Measurements from ENCODE around the gene SCN3B.

SCN3B gene

DNA sequence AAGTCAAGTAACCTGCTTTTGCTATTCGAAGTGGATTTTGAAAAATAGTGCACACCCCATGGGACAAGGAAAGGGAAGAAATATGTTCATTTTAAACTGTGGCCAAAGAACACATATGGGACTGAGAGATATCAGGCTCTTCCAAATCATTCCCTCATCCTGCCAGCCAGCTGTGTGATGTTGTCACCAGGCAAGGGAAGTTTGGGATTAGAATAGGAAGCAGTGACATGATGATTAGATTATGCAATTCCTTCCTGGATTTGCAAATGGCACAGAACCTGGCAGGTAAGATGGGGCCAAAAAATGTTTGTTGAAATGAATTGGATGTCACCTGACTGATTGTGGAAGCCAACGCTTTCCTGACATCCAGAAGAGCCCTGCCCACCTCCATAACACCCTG lies 4.9 kb upstream of the SCN3B start:
- no peak for DNase-seq (ENCODE audit: low read depth)
- H3K9me3 ChIP-seq (ENCODE audit: control insufficient read depth, low read length): no peaks in the 10 kb centered on the region
- no peaks in the 10 kb centered on the region for H3K36me3 ChIP-seq (ENCODE audit: control insufficient read depth, insufficient read depth, low read length, severe bottlenecking)
- H3K4me3 ChIP-seq (ENCODE audit: low read length): no peak overlapping the region
- peaks cover 32% of the 10 kb centered on the region for H3K27me3 ChIP-seq (replicated peaks; ENCODE audit: control insufficient read depth, insufficient read depth, low read length)
- no peak overlapping the region for H3K9ac ChIP-seq (ENCODE audit: low read length)
- peaks cover 5% of the 10 kb centered on the region for H3K4me1 ChIP-seq (ENCODE audit: control insufficient read depth, insufficient read depth, low read length)

DNA sequence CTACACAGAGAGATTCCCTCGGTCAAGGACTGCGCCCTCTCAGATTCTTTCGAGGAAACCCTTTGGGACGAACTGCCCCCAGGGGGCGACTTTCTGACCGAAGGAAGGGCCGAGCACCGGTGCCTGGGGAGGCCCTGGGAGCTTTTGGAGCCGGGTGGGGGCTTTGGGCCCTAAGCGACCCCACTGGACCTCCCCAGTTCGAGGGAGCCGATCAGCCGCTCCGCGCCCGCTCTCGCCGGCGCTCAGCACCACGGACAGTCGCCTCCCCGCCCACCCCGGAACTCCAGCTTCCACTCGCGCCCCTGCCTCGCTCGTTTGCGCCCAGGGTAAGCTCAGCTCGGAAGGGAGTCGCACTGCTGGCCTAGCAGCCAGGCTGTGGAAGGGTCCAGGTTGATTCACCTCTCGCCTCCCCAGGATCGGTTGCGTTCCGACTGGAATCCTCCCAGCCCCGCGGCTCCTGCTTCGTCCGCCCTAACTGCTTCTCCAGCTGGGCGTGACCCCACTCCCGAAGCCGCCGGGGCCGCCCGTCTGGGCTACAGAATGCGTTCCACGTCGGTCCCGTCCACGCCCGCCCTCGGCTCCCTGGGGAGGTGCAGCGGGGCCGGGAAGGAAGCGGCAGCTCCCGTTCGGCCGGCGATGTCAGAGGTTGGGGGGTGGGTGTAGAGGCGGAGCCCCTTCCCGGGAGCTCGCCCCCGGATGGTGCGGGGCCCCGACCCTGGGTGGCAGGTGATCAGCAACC lies 428 bp downstream of the SCN3B start:
- Histone ChIP-seq H3K4me3 (ENCODE audit: low read length) (peak overlapping the region; percentile 84), H3K27me3 (replicated peaks; ENCODE audit: control insufficient read depth, insufficient read depth, low read length) (peaks cover 50% of the 10 kb centered on the region), H3K4me1 (ENCODE audit: control insufficient read depth, insufficient read depth, low read length) (peaks cover 5% of the 10 kb centered on the region), H3K36me3 (ENCODE audit: control insufficient read depth, insufficient read depth, low read length, severe bottlenecking) (no peaks in the 10 kb centered on the region), H3K9me3 (ENCODE audit: control insufficient read depth, low read length) (peaks cover 3% of the 10 kb centered on the region), H3K9ac (ENCODE audit: low read length) (no peak overlapping the region)
- peak; percentile 77 for DNase-seq (ENCODE audit: low read depth)

DNA sequence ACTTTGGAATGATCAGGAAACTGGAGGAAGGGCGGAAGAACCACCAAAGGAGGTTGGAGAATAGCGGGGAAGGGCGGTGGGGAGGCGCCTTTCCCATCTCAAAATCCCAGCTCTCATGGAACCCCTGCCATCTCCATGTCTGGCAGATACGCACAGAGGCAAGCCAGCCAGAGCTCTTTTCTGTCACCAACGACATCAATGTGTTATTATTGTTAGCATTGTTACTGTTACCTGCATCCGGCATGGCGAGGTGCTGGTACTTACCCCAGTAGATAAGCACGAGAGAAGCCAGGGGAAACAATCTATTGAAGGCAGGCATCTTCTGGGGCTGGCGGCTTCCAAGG lies 969 bp downstream of the SCN3B start:
- Histone ChIP-seq H3K9ac (ENCODE audit: low read length) (no peak overlapping the region), H3K4me3 (ENCODE audit: low read length) (no peak overlapping the region), H3K4me1 (ENCODE audit: control insufficient read depth, insufficient read depth, low read length) (peaks cover 5% of the 10 kb centered on the region), H3K36me3 (ENCODE audit: control insufficient read depth, insufficient read depth, low read length, severe bottlenecking) (no peaks in the 10 kb centered on the region), H3K27me3 (replicated peaks; ENCODE audit: control insufficient read depth, insufficient read depth, low read length) (peaks cover 48% of the 10 kb centered on the region), H3K9me3 (ENCODE audit: control insufficient read depth, low read length) (peaks cover 3% of the 10 kb centered on the region)
- no peak for DNase-seq (ENCODE audit: low read depth)

GRCh38 chr11:123652599-123652998 lies 1.8 kb downstream of the SCN3B start:
- H3K27me3 ChIP-seq (replicated peaks; ENCODE audit: control insufficient read depth, insufficient read depth, low read length): peaks cover 48% of the 10 kb centered on the region
- H3K36me3 ChIP-seq (ENCODE audit: control insufficient read depth, insufficient read depth, low read length, severe bottlenecking): no peaks in the 10 kb centered on the region
- DNase-seq (ENCODE audit: low read depth): no peak
- no peak overlapping the region for H3K9ac ChIP-seq (ENCODE audit: low read length)
- peaks cover 3% of the 10 kb centered on the region for H3K9me3 ChIP-seq (ENCODE audit: control insufficient read depth, low read length)
- no peak overlapping the region for H3K4me3 ChIP-seq (ENCODE audit: low read length)
- H3K4me1 ChIP-seq (ENCODE audit: control insufficient read depth, insufficient read depth, low read length): peaks cover 5% of the 10 kb centered on the region

GRCh38 chr11:123650901-123651300 lies 3.5 kb downstream of the SCN3B start:
- DNase-seq (ENCODE audit: low read depth): no peak
- Histone ChIP-seq H3K27me3 (replicated peaks; ENCODE audit: control insufficient read depth, insufficient read depth, low read length) (peaks cover 61% of the 10 kb centered on the region), H3K4me3 (ENCODE audit: low read length) (no peak overlapping the region), H3K9me3 (ENCODE audit: control insufficient read depth, low read length) (peaks cover 3% of the 10 kb centered on the region), H3K36me3 (ENCODE audit: control insufficient read depth, insufficient read depth, low read length, severe bottlenecking) (no peaks in the 10 kb centered on the region), H3K9ac (ENCODE audit: low read length) (no peak overlapping the region), H3K4me1 (ENCODE audit: control insufficient read depth, insufficient read depth, low read length) (peaks cover 5% of the 10 kb centered on the region)

- Histone ChIP-seq H3K4me3 (ENCODE audit: low read length) (no peak overlapping the region), H3K36me3 (ENCODE audit: control insufficient read depth, insufficient read depth, low read length, severe bottlenecking) (no peaks in the 10 kb centered on the region), H3K9me3 (ENCODE audit: control insufficient read depth, low read length) (peaks cover 3% of the 10 kb centered on the region), H3K9ac (ENCODE audit: low read length) (no peak overlapping the region), H3K27me3 (replicated peaks; ENCODE audit: control insufficient read depth, insufficient read depth, low read length) (peaks cover 52% of the 10 kb centered on the region), H3K4me1 (ENCODE audit: control insufficient read depth, insufficient read depth, low read length) (no peaks in the 10 kb centered on the region)
- DNase-seq (ENCODE audit: low read depth): no peak
These were observed 9.0 kb downstream of the SCN3B start for GRCh38 chr11:123645286-123645975.

DNA sequence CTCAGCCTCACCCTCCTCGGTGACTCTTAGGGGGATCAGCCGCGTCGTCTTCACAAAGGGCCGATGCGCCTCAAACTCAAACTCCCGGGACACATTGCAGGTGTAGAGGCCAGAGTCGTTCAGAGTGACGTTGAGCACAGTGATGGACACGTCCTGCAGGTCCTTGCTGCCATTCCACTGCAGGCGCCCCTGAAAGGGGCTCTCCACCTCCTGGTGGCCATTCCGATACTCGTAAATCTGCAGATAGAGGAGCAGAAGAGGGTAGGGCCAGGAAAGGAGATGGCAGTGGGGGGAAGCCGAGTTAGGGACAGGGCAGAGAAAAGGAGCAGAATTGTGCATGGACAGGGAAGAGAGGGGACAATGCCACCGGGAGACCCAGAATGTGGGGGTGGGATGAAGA lies 12.0 kb downstream of the SCN3B start:
- no peaks in the 10 kb centered on the region for H3K36me3 ChIP-seq (ENCODE audit: control insufficient read depth, insufficient read depth, low read length, severe bottlenecking)
- DNase-seq (ENCODE audit: low read depth): no peak
- no peaks in the 10 kb centered on the region for H3K4me1 ChIP-seq (ENCODE audit: control insufficient read depth, insufficient read depth, low read length)
- no peaks in the 10 kb centered on the region for H3K9me3 ChIP-seq (ENCODE audit: control insufficient read depth, low read length)
- H3K9ac ChIP-seq (ENCODE audit: low read length): no peak overlapping the region
- H3K27me3 ChIP-seq (replicated peaks; ENCODE audit: control insufficient read depth, insufficient read depth, low read length): peaks cover 56% of the 10 kb centered on the region
- H3K4me3 ChIP-seq (ENCODE audit: low read length): no peak overlapping the region

DNA sequence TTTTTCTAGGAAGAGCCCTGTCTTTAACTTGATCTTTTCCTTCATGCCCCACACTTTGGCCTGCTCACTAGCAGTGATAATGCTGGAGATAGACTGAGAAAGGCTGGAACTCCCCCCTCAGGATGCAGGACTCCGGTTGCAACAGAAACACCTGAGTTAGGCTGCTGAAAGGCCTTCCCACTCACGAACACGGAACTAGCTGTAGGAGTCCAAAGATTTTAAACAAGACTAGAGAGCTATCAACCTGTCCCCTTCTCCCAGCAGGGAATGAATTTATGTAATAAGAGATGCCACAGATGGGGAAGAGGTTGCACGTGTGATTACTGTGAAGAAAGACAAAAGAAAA lies 13.0 kb downstream of the SCN3B start:
- peaks cover 53% of the 10 kb centered on the region for H3K27me3 ChIP-seq (replicated peaks; ENCODE audit: control insufficient read depth, insufficient read depth, low read length)

DNA sequence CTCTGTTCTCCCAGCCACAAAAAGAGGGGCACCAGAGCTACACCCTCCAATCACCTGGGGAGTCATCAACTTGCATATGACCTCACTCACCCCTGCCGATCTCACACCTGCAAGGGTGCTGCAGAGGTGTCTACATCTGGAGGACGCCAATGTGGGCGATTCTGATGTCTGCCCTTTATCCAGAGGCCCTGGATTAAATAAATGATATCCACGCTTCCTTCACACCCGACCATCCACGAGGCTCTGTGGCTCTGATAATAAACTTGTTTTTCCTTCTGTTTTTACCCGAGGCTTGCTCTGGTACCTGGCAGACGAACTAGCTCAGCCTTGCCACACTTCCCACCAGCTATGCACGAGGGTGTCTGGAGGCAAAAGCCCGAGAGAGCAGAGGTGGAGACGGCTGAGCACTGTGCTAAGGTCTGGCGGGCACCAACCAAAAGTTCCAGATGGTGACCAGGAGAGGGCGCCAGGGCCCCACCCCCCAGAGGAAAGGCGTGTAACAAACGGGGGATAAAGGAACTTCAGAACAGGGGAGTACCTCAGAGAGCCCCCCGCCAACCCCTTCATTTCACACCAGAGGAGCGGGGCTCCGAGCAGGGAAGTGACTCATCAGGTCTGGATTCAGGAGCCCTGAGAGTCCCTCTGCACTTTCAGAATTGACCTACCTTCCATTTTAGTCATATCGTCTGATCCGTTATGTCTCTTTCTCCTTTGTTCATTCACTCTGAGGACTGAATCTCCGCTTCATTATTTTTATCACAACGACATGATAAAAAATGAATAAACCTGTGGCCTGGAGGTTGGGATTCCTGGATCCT lies 13.5 kb downstream of the SCN3B start:
- peak; percentile 62 for DNase-seq (ENCODE audit: low read depth)
- H3K9me3 ChIP-seq (ENCODE audit: control insufficient read depth, low read length): no peaks in the 10 kb centered on the region
- H3K27me3 ChIP-seq (replicated peaks; ENCODE audit: control insufficient read depth, insufficient read depth, low read length): peaks cover 51% of the 10 kb centered on the region
- H3K4me3 ChIP-seq (ENCODE audit: low read length): no peak overlapping the region
- H3K9ac ChIP-seq (ENCODE audit: low read length): no peak overlapping the region
- H3K36me3 ChIP-seq (ENCODE audit: control insufficient read depth, insufficient read depth, low read length, severe bottlenecking): no peaks in the 10 kb centered on the region
- no peaks in the 10 kb centered on the region for H3K4me1 ChIP-seq (ENCODE audit: control insufficient read depth, insufficient read depth, low read length)

More for the DNA sequence above, 13.0 kb downstream of the SCN3B start:
- Histone ChIP-seq H3K36me3 (ENCODE audit: control insufficient read depth, insufficient read depth, low read length, severe bottlenecking) (no peaks in the 10 kb centered on the region), H3K9me3 (ENCODE audit: control insufficient read depth, low read length) (no peaks in the 10 kb centered on the region), H3K4me1 (ENCODE audit: control insufficient read depth, insufficient read depth, low read length) (no peaks in the 10 kb centered on the region), H3K4me3 (ENCODE audit: low read length) (no peak overlapping the region), H3K9ac (ENCODE audit: low read length) (no peak overlapping the region)
- DNase-seq (ENCODE audit: low read depth): no peak

DNA sequence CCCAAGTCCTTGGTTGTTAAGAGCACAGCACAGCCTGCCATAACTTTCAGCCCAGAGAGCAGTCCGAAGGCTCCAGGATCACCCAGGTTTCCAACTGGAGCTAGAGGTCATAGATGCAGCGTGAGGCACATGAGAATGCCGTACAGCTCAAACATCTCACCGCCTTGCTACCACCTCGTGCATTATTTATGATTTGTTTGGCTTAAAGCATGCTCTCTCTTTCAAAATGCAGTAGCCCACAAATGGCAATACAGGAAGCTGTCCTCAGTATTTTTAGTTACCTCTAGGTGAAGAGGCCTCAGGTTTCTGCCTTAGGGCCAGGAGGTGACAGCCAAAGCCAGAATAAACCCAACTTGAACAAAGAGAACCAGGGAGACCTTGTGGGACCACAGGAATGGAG lies 14.4 kb downstream of the SCN3B start:
- Histone ChIP-seq H3K4me1 (ENCODE audit: control insufficient read depth, insufficient read depth, low read length) (no peaks in the 10 kb centered on the region), H3K9ac (ENCODE audit: low read length) (no peak overlapping the region), H3K27me3 (replicated peaks; ENCODE audit: control insufficient read depth, insufficient read depth, low read length) (peaks cover 50% of the 10 kb centered on the region), H3K36me3 (ENCODE audit: control insufficient read depth, insufficient read depth, low read length, severe bottlenecking) (no peaks in the 10 kb centered on the region), H3K4me3 (ENCODE audit: low read length) (no peak overlapping the region), H3K9me3 (ENCODE audit: control insufficient read depth, low read length) (no peaks in the 10 kb centered on the region)
- DNase-seq (ENCODE audit: low read depth): no peak

DNA sequence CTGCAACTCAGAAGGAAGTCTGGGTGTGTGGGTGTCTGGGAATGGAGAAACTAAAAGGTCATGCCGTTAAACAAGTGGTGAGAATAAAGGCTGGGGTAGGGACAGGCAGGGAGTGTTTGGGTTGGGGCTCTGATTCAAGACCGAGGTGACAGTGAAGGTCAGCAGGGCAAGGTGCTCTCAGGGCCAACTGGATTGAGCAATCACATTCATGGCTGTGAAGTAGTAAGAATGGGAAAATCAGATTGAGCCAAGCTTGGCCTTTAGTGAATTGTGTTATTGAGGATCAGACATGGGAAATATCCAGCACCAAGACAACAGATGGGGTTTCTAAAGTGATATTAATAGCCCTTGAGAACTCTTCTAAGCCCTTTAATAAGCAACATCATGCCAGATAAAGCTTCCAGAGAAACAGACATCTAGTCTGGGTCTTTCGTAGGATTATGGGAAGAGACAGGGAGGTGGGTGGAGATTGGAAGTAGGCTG lies 24.3 kb downstream of the SCN3B start:
- no peaks in the 10 kb centered on the region for H3K9me3 ChIP-seq (ENCODE audit: control insufficient read depth, low read length)
- no peak overlapping the region for H3K4me3 ChIP-seq (ENCODE audit: low read length)
- no peak overlapping the region for H3K9ac ChIP-seq (ENCODE audit: low read length)
- DNase-seq (ENCODE audit: low read depth): no peak
- no peaks in the 10 kb centered on the region for H3K36me3 ChIP-seq (ENCODE audit: control insufficient read depth, insufficient read depth, low read length, severe bottlenecking)
- H3K27me3 ChIP-seq (replicated peaks; ENCODE audit: control insufficient read depth, insufficient read depth, low read length): peaks cover 7% of the 10 kb centered on the region
- H3K4me1 ChIP-seq (ENCODE audit: control insufficient read depth, insufficient read depth, low read length): peaks cover 11% of the 10 kb centered on the region

Measured in adipocyte (in vitro differentiated cells).